Caki2 (cell line): ENCODE data around the gene INTU. TPM values are rescaled to one million over a fixed set of nuclear protein-coding genes. Genes with fewer than 3 reads are reported as not detected.
A peak's percentile ranks its signal among the peaks of the same experiment; 100 is the strongest.

Experiments
- DNase-seq: peaks from one replicate; pipeline ENCODE4 v3.0.0-alpha.2; 2015; ENCODE audit warnings: low read depth
- in situ Hi-C: cut with HindIII; loops from 2 replicates; pipeline ENCODE4 v1.10.0; 2016; ENCODE audit warnings: low sequenced_read_pairs, low pct_unique_long_range_greater_than_20kb, mixed read lengths
- total RNA-seq: library from RNA; depleted of rRNA; stranded (reverse); fragments of >200 nt; shearing (Covaris generic); gene quantifications from 2 replicates; pipeline ENCODE4 v1.2.3, GENCODE V29; 2014; ENCODE audit warnings: low replicate concordance

Gene INTU
- total RNA-seq, 1 experiment from 2014 or later, result 5.0 TPM

DNA sequence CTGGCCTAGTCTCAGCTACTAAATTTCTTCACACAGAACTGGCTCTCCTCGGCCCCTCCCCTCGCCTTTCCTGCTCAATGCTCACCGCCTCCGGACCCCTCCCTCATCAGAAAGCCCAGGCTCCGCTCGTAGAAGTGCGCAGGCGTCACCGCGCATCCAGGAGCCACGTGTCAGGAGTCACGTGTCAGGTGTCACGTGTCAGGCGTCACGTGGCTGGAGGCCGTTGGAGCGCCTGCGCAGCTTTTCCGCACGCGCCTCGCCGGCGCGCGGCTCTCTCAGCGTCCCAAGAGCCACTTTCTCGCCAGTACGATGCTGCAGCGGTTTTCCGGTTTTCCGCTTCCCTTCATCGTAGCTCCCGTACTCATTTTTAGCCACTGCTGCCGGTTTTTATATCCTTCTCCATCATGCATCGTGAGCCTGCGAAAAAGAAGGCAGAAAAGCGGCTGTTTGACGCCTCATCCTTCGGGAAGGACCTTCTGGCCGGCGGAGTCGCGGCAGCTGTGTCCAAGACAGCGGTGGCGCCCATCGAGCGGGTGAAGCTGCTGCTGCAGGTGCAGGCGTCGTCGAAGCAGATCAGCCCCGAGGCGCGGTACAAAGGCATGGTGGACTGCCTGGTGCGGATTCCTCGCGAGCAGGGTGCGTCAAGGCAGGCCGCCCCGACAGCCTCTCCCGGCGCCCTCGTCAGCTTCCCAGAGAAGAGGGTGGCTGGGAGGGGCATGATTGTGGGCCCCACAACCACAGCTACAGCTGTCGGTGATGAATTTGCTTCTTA lies 97.6 kb downstream of the INTU start, which contains the start of gene SLC25A31:
Gene SLC25A31, plus strand, starts transcription at position 259 of the 772 bp plus-strand sequence. Its CDS starts 146 bp downstream, at position 405.
- in situ Hi-C loops, result no loop called here
- no peak for DNase-seq

DNA sequence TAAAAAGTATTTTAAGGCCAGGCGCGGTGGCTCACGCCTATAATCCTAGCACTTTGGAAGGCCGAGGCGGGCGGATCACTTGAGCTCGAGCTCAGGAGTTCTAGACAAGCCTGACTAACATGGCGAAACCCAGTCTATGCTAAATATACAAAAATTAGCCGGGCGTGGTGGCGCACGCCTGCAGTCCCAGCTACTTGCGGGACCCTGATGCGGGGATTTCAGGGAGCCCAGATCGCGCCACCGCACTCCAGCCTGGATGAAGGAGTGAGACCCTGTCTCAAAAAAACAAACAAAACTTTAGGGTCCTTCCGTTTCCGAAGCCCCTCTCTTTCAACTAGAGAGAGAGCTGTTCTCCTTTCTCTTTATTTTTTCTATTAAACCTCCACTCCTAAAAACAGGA lies 98.6 kb downstream of the INTU start:
- no peak for DNase-seq
- in situ Hi-C loops, result no loop called here

DNA sequence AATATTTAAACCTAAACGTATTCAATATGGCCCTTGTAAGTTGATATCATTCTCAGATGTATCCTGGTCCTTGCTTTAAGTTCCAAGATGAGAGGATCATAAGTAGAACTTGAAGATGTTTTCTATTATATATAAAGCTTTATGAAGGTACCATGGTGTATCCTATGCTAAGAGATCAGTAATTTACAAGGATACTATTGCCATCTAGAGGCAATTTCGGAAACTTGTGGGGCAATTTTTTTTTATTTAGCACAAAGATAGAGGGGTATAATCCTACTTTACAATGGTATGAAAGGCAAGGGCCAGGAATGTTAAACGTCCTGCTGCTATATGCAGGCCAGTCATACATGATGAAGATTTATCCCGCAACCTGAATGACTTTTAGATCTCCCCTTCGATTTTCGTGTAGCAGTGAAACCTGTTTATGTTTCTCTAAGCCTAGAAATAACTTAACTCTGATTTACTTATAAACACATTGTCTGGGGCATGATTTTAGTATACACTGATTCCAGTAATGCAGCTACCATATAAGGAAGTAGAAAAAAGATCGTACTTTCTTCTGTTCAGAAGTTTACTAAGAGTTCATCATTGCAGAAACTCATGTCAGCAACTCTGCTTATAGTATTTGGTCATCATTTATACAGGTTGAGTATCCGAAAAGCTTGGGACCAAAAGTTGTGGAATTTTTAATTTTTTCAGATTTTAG lies 100.0 kb downstream of the INTU start:
- in situ Hi-C loops, result no loop called here
- DNase-seq, result peak; percentile 40

DNA sequence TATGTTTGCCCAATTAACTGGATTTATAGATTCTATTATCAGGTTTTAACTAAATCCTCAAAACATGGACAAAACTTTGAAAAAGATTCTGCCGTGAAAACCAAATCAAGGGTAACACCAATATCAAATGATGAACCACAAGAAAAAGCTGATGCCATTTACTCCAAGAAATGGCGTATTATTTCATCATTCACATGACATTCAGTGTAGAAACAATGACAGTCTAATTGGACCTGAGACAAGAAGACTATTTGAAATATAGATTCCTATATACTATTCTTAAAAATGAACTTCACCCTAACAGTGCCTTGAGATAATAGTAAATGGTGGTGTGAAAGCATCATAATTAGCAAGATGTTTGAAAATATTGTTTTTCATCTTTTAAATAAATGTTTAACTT lies 102.2 kb downstream of the INTU start:
- no peak for DNase-seq
- in situ Hi-C loops, result no loop called here

DNA sequence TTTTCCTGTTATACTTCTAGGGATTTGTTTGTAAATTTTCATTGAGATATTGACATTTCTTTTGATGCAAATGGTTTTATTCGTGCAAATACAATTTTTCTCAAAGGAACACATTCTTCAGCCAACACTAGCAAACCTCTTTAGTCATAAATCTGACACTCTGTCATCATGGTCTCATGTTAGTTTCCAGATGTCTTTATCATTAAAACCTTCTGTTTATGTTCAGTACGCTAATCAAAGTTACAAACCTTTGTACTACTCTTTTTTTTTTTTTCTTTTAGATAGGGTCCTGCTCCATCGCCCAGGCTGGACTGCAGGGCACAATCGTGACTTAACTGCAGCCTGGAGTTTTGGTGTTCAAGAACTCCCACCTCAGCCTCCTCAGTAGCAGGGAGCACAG lies 104.5 kb downstream of the INTU start:
- DNase-seq, result no peak
- in situ Hi-C loops, result no loop called here

DNA sequence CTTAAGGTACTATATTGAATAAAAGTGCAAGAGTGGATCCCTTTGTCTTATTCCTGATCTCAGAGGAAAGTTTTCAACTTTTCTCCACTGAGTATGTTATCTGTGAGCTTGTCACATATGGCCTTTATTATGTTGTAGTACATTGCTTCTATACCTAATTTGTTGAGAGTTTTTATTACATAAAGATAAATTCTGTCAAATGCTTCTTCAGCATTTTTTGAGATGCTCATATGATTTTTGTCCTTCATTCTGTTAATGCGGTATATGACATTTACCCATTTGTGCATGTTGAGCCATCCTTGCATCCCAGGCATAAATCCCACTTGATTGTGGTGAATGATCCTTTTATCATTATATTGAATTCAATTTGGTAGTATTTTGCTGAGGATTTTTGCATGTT lies 108.5 kb downstream of the INTU start:
- in situ Hi-C loops, result no loop called here
- DNase-seq, result no peak

DNA sequence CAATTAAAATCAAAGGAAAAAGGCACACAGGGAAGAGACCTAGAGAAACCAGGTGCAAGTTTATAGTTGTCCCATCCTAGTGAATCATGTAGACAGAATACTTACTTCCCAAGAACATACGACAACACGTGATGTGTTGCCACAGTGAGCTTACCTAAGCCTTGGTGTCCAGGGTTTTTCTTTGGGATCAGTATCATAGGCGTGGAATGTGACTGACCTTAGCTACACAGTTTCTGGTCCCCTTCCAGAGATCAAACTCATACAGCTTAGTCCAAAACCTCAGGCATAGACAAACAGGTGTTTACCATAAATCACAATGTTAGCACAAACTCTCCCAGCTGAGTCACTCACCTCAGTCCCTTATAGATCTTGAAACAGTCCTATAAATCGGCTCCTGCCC lies 115.1 kb downstream of the INTU start:
- in situ Hi-C loops, result no loop called here

DNA sequence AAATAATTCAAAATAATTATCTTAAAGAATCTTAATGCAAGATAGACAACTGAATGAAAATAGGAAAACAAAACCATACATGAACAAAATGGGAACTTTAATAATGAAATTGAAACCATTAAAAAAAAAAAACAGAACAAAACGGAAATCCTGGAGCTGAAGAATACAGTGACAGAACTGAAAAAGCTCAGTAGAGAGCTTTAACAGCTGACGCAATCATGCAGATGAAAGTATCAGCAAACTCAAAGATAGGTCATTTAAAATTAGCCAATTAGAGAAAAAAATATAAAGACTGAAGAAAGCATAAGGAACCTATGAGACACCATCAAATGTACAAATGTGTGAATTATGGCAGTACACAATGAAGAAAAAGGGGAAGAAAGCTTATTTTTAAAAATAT lies 116.2 kb downstream of the INTU start:
- in situ Hi-C loops, result no loop called here
- no peak for DNase-seq

More for the DNA sequence above, 115.1 kb downstream of the INTU start:
- no peak for DNase-seq

DNA sequence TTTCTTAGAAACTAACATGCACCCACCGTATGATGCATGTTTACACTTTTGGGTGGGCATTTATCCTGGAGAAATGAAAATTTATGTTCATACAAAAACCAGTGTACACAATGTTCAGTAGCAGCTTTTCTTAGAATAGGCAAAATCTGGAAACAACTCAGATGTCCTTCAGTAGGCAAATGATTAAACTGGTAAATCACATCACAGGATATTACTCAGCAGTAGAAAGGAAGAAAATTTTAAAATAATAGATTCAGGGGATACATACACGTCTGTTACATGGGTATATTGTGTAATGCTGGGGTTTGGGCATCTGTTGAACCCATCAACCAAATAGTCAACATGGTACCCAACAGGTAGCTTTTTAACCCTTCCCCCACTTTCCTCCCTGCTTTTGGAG lies 124.1 kb downstream of the INTU start:
- in situ Hi-C loops, result no loop called here

DNA sequence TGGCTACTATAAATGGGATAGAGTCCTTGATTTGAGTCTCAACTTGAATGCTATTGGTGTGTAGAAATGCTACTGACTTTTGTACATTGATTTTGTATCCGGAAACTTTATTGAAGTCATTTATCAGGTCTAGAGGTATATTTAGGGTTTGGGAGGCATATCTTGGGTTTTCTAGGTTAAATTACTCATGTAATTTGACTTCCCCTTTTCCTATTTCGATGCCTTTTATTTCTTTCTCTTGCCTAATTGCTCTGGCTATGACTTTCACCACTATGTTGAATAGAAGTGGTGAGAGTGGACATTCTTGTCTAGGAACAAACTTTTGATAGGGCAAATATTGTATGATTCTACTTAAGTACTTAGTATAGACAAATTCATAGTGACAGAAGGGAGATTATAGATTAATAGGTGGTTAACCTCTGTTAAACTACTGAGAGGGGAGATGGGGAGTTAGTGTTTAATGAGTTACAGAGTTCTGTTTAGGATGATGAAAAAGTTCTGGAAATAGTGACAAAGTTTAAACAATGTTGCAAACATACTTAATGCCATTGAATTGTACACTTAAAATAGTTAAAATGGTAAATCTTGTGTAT lies 126.6 kb downstream of the INTU start:
- DNase-seq, result no peak
- in situ Hi-C loops, result no loop called here

More for the DNA sequence above, 124.1 kb downstream of the INTU start:
- DNase-seq, result peak; percentile 4

DNA sequence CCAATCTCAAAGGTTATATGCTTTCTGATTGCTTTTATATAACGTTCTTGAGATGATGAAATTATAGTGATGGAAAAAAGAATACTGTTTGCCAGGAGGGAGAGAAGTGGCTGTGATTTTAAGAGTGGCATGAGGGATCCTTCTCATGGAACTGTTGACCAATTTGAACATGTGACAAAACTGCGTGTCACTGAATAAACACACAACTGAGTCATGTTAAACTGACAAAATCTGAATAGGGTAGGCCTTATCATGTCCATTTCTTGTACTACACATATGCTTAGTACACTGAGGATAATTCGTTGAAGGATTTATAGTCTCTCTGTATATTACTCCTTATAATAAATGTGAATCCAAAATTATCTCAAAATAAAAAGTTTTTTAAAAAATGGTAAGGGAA lies 127.1 kb downstream of the INTU start:
- DNase-seq, result peak; percentile 10

DNA sequence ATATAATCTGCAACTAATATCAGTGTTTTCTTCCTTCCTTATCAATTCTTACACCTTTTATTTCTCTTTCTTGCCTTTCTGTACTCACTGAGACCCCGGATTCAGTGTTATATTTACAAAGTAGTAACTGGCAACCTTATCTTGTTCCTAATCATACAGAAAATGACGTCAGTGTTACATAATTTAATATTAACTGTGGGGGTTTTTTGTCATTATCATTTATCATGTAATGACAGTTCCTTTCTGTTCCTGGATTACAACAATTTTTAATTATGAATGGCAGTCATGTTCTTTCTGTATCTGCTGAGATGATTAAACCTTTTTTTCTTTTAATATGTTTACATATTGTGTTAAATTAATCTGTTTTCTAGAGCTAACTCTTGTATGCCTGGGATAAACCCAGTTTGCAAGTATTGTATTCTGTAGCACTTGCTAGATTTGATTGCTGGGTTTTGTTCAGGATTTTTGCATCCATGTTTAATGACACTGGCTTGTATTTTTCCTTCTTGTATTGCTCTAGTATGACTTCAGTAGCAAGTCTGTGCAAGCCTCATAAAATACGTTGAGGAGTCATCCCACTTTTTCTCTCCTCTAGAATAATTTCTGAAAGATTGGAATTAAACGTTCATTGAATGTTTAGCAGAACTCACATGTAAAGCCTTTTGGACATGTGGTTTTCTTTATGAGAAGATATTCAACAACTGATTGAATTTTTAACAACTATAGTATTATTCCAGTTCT lies 138.9 kb downstream of the INTU start:
- in situ Hi-C loops, result no loop called here
- DNase-seq, result no peak

More for the DNA sequence above, 127.1 kb downstream of the INTU start:
- in situ Hi-C loops, result no loop called here

DNA sequence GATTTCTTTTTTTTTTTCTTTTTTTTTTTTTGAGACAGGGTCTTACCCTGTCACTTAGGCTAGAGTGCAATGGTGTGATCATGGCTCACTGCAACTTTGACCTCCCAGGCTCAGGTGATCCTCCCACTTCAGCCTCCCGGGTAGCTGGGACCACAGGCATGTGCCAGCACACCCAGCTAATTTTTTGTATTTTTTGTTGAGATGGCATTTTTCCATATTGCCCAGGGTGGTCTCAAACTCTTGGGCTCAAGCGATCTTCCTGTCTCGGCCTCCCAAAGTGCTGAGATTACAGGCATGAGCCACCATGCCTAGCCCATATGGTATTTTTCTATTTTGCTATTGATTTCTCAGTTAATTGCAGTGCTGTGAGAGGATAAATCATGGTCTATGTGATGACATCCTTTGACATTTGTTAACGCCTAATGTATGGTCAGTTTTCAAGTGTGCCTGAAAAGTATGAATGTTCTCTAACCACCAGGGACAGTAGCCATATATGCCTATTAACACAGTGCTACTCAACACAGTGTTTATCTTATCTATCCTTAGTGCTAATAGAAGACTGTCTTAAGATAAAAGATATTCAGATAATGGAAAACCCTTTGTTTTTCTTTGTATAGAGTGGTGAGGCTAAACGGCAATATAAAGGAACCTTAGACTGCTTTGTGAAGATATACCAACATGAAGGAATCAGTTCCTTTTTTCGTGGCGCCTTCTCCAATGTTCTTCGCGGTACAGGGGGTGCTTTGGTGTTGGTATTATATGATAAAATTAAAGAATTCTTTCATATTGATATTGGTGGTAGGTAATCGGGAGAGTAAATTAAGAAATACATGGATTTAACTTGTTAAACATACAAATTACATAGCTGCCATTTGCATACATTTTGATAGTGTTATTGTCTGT lies 140.3 kb downstream of the INTU start:
- no peak for DNase-seq
- in situ Hi-C loops, result no loop called here

DNA sequence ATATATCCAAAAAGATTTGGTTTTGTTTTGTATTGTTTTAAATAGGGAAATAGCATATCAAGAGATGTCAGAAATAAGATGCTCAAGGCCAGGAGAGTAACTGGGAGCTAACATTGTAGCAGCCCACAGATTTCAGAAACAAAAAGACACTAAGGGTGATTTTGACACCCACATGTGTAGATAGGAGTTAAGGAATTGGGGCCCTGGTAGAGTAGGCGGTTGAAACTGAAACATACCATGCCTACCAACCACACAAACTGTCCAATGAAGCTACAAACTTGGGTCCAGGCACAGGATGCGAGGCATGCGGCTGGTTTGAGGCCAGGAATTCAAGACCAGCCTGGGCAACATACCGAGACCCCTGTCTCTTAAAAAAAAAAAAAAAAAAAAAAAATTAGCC lies 143.1 kb downstream of the INTU start:
- no peak for DNase-seq
- in situ Hi-C loops, result no loop called here
